NK-92 treated with Interleukin-12 subunit alpha and Interleukin-12 subunit beta, amount 100 ng/mL, for 24 hours (cell line): Measurements from ENCODE around the gene IFNLR1.
A peak's percentile ranks its signal among the peaks of the same experiment; 100 is the strongest.

Source experiments
- DNase-seq: peaks from one replicate; lab custom pipeline; 2025; lab: John Stamatoyannopoulos, UW

IFNLR1 gene

GRCh38 chr1:24175033-24175755 lies 11.9 kb downstream of the IFNLR1 start:
- DNase-seq = no peak

- no peak for DNase-seq
Measured at GRCh38 chr1:24173638-24174575, 13.2 kb downstream of the IFNLR1 start.

- no peak for DNase-seq
Measured at GRCh38 chr1:24172598-24172997, 14.5 kb downstream of the IFNLR1 start.

- DNase-seq = no peak
Measured at GRCh38 chr1:24169286-24169685, 17.8 kb downstream of the IFNLR1 start.

- DNase-seq = no peak
Measured at GRCh38 chr1:24168245-24168644, 18.8 kb downstream of the IFNLR1 start.

- DNase-seq = no peak
Measured at GRCh38 chr1:24167008-24167407, 20.1 kb downstream of the IFNLR1 start.

- no peak for DNase-seq
Measured at GRCh38 chr1:24165500-24165899, 21.6 kb downstream of the IFNLR1 start.

GRCh38 chr1:24164004-24164403 lies 23.1 kb downstream of the IFNLR1 start:
- DNase-seq = no peak

- DNase-seq = no peak
Measured at GRCh38 chr1:24162201-24162600, 24.9 kb downstream of the IFNLR1 start.

GRCh38 chr1:24161270-24161669 lies 25.8 kb downstream of the IFNLR1 start:
- DNase-seq = no peak

- no peak for DNase-seq
Measured at GRCh38 chr1:24159366-24159765, 27.7 kb downstream of the IFNLR1 start.

- DNase-seq = no peak
Measured at GRCh38 chr1:24157918-24158481, 29.1 kb downstream of the IFNLR1 start.

GRCh38 chr1:24156542-24157260 lies 30.4 kb downstream of the IFNLR1 start:
- DNase-seq = no peak

GRCh38 chr1:24155011-24155782 lies 31.9 kb downstream of the IFNLR1 start:
- no peak for DNase-seq

- no peak for DNase-seq
Measured at GRCh38 chr1:24154215-24154614, 32.9 kb downstream of the IFNLR1 start.

- DNase-seq = no peak
Measured at GRCh38 chr1:24152631-24153494, 34.2 kb downstream of the IFNLR1 start.

GRCh38 chr1:24151175-24151533 lies 35.9 kb downstream of the IFNLR1 start:
- no peak for DNase-seq

- peak; percentile 79 for DNase-seq
Measured at GRCh38 chr1:24150234-24151174, 36.6 kb downstream of the IFNLR1 start.

GRCh38 chr1:24149866-24150233 lies 37.2 kb downstream of the IFNLR1 start:
- peak; percentile 47 for DNase-seq
